OCI-LY7 (cell line): Measurements from ENCODE around the gene NXPH2.

Source experiments
- EZH2phosphoT487 ChIP-seq: fragments of 200-600 bp; sonication (generic); IDR thresholded peaks from 2 replicates; pipeline ENCODE4 v1.6.1; 2018; ENCODE audit warnings: low read depth, borderline replicate concordance, mild to moderate bottlenecking, mixed run types, antibody characterized with exemption, low read length, moderate library complexity, mixed read lengths
- TF ChIP-seq, protein P1 (sequence below): fragments of 200-600 bp; sonication (generic); conservative IDR thresholded peaks from 2 replicates; pipeline ENCODE4 v1.5.1; 2014; ENCODE audit warnings: mild to moderate bottlenecking, antibody characterized with exemption, low read length, moderate library complexity, mixed read lengths

DNA sequence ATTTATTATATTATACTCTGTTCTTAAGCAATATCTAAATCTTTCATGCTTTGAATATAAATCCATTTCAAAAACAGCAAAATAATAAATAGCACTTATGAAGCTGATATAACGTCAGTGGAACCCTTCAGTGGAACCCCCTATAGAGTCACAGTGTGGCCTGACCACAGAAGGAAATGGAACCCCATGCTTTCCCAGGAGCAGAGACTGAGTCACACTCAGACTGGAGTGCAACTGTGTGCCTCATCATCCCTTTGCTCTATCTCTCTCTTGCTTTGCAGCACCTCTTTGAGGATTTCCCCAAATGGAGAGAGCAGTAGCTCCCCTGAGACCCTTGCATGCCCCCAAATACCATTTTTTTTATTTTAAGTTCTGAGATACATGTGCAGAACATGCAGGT lies 13.1 kb downstream of the NXPH2 start:
- TF ChIP-seq, protein P1, sequence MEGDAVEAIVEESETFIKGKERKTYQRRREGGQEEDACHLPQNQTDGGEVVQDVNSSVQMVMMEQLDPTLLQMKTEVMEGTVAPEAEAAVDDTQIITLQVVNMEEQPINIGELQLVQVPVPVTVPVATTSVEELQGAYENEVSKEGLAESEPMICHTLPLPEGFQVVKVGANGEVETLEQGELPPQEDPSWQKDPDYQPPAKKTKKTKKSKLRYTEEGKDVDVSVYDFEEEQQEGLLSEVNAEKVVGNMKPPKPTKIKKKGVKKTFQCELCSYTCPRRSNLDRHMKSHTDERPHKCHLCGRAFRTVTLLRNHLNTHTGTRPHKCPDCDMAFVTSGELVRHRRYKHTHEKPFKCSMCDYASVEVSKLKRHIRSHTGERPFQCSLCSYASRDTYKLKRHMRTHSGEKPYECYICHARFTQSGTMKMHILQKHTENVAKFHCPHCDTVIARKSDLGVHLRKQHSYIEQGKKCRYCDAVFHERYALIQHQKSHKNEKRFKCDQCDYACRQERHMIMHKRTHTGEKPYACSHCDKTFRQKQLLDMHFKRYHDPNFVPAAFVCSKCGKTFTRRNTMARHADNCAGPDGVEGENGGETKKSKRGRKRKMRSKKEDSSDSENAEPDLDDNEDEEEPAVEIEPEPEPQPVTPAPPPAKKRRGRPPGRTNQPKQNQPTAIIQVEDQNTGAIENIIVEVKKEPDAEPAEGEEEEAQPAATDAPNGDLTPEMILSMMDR: no peak
- TF ChIP-seq EZH2phosphoT487: no peak
